Ammon's horn (tissue), 1 donor: ENCODE results near the gene DIPK1B.
A peak's percentile ranks its signal among the peaks of the same experiment; 100 is the strongest.

Experiments used
- DNase-seq: peaks from one replicate; pipeline ENCODE4 v3.0.0-alpha.2; 2016; ENCODE audit warnings: low spot score

The DIPK1B gene

DNA sequence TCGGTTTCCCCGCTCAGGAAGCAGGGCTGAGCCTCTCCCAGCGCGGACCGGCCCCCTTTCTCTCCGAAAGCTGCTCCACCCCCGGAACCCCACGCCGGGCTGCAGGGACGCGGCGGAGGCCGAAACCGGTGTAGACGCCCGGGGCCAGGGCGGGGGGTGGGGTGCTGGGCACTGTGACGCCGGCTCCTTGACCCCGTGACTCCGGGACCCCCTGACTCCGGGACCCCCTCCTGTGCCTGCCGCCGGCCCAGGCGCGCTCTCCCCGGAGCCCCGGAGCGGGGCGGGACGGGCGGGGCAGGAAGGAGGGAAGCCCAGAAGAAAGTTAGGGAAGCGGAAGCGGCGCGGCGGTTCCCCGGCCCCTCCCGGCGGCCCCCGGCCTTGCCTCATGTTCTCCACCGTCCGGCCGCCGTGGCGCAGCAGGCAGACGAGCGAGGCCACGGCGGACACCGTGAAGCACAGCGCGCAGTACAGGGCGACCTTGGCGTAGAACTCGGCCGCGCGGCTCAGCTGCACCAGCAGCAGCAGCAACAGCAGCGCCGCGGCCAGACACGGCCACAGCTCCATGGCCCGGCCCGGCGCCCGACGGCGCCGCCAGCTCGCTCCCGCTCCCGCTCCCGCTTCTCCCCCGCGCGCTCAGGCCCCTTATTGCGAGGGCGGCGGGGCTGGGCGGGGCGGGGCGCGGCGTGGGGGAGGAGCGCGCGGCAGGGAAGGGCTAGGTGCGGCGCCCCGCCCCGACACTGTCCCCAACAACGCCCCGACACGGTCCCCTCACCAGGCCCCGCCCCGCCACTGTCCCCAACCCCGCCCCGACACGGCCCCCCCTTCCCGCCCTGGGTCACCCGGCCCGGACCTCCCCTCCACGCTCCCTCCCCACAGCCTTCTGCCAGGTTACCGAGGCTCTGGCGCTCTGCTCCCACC lies 25.3 kb upstream of the DIPK1B start, which contains the start of gene AGPAT2:
Gene AGPAT2 (minus strand): TSS at position 664 of the 918 bp plus-strand sequence. CDS start 100 bp downstream, at position 564.
- peak; percentile 34 for DNase-seq

DNA sequence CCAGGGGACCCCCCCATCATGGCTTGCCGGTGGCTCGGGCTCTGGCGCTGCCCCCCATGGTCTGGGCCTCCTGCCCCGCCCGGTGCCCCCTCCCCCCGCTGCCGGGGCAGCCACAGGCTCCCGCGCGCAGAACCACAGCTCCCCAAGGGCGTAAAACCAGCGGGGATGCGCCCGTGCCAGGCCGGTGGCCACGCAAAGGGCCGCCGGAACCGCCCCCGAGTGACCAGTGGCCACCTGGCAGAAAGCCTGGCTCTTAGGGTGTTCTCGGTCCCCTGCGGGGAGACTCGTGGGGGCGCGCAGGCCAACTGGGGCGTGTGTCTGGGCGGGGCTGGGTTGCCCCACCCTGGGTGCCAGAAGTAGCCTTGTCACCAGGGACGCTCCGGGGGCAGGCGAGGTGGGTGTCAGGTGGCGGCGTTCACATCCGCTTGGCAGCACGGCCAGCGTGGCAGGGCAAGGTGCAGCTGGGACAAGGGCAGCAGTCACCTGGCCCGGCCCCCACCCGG lies 24.6 kb upstream of the DIPK1B start:
- DNase-seq, result no peak

GRCh38 chr9:136688274-136689107 lies 23.9 kb upstream of the DIPK1B start:
- no peak for DNase-seq

DNA sequence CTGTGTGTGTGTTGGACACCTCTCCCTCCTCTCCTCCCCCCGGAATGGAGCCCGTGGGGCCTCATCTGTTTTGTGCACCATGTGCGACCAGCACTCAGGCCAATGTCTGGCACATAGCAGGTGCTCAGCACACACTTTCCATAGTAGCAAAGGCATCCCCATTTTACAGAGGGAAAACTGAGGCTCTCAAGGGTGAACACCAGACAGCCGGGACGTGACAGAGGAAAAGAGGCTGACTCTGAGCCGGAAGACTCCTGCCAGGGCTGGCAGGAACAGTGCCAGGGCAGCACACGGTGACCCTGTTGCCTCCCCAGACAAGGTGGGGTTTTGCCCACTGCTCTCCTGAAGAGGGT lies 23.3 kb upstream of the DIPK1B start:
- no peak for DNase-seq

GRCh38 chr9:136690104-136690805 lies 22.1 kb upstream of the DIPK1B start:
- no peak for DNase-seq

DNA sequence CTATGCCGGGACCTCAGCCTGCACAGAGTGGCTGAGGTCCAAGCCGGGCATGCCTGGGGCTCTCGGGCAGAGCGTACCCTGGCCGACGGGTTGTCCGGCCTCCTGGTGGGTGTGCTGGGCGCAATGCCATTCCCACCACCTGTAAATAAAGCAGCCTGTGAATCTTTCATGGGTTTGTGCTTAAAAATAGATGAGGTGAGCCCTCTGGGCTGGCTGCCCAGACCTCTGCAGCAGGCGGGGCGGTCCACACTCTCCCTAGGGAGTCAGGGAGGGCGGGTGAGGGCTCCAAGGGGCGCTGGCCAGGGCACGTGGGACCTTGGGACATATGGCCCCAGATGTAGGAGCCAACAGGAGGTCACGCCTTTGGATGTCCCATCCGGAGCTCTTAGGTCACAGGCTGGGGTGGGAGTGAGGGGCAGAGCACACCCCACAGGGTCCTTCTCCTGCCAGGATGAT lies 21.5 kb upstream of the DIPK1B start:
- no peak for DNase-seq

- DNase-seq, result no peak
These were observed 20.8 kb upstream of the DIPK1B start for GRCh38 chr9:136691316-136692184.

GRCh38 chr9:136692185-136693134 lies 19.9 kb upstream of the DIPK1B start:
- DNase-seq, result no peak

DNA sequence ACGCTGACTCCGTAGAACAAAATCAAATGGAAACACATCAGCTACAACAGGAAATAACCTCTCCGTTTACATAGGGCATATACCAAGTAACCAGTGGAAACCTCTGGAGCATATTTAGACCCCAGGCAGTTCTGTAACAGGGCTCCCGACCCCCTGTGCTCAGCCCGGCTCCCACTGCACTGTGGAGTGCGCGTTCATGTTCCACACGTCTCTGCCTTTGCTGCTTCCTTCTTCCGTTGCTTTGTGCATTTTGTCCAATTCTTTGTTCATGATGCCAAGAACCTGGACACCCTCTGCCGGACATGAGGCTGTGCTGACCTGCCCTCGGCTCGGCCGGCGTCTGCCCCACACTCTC lies 19.3 kb upstream of the DIPK1B start:
- DNase-seq, result no peak

GRCh38 chr9:136693490-136694162 lies 18.7 kb upstream of the DIPK1B start:
- no peak for DNase-seq

DNA sequence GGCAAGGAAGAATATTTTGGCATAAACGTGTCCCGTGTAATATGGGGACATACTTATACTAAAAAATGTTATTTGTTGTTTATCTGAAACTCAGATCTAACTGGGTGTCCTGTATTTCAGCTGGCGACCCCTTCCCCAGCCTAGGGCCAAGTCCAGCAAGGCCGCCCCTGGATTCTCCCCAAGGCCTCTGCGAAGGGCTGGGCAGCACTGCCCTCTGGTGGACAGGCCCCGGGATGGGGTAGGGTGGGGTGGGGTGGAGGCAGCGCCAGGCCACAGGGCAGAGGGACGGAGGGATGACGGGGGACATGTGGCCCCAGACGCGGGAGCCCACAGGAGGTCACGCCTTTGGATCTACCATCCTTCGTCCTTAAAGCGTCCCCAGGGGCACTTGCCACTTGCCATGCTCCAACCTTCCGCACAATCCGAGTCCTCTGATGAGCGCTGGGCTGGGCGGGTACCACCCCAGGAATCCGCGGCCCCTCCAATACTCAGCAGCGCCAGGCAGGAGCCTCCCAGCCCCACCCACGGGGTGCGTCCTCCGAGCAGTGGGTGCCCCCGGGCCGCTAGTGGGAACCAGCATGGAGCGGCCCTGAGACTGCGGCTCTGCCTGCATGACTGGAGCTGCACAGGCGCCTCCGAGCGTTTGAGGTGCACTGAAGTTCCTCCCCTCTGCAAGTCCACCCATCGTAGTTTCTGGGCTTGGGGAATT lies 18.1 kb upstream of the DIPK1B start:
- no peak for DNase-seq

DNA sequence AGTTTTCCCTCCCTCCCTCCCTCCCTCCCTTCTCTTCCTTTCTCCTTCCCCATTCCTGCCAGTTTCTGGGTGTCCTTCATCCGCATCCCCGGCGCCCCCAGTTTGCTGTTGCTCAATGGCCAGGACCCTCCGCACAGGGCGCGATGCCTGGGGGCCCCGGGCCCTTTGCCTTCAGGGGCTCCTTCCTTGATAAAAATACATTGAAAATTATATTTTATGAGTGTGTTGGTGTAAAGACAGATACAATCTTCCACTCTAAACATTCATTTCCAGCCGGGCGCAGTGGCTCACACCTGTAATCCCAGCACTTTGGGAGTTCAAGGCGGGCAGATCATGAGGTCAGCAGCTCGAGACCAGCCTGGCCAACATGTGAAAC lies 17.5 kb upstream of the DIPK1B start:
- DNase-seq, result no peak

DNA sequence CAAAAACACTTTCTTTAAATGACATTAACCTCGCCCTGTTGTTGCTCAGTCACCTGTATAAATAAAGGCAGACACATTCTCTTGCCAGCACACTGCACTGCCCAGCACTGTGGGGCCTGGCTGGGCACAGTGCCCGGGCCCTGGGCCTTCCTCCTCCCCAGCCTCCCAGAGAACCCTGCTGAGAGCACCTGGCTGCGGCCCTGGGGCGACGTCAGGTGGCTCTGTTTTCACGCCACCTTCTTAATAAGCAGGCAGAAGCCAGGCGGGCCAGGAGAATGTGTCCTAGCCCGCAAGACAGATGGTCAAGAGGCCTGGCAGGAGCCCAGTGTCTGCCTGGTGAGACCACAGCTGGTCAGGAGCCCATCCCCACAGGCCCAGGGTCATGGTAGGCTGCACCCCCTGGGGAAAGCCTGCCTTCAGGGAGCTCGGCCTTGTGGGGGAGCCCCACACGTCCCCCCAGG lies 16.9 kb upstream of the DIPK1B start:
- DNase-seq, result no peak

DNA sequence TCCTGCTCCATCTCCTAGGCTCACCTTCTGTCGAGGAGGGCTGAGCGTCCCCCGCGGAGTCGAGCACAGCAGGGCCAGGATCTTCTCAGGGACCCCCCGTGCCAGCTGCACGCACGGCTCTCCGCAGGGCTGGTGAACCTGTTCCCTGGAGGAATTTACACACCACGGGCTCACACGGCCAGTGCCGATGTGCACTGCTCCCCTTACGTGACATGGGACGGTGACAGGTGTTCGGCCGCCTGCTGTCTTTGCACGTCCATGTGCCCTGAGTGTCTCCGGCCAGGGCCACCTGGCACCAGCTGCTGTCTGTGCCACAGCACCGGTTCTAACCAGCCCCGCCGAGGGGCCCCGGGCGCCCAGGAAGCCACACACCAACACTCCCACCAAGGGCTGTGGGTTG lies 16.4 kb upstream of the DIPK1B start:
- DNase-seq, result no peak

- DNase-seq, result no peak
These were observed 15.9 kb upstream of the DIPK1B start for GRCh38 chr9:136696502-136696901.

DNA sequence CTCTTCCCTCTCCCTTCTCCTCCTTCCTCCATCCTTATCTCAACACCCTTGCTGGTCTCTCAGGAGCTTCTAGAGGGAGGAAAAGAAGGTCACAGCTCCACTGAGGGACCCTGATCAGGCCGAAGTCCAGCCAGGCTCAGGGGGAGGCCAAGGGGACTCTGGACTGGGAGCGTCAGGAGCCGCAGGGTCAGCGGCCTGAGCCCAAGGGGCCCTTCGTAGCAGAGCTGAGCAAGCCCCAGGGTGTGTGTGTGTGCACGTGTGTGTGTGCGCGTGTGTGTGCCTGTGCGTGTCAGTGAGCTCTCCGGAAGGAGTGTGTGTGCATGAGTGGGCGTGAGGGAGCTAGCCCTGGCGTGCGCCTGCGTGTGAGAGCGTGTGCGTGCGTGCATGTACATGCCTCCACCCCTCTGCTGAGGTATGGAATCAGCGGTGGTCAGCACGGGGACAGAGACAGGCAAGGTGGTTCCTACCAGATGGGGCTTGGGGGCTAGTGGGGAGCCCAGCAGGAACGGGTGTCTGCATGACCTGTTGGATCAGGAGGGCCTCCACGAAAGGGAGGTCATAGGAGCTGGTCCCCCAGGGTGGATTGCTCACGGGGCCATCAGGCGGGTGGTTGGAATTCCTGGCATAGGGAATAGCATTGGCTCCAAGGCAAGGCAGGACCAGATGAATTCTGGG lies 15.1 kb upstream of the DIPK1B start:
- DNase-seq, result no peak

DNA sequence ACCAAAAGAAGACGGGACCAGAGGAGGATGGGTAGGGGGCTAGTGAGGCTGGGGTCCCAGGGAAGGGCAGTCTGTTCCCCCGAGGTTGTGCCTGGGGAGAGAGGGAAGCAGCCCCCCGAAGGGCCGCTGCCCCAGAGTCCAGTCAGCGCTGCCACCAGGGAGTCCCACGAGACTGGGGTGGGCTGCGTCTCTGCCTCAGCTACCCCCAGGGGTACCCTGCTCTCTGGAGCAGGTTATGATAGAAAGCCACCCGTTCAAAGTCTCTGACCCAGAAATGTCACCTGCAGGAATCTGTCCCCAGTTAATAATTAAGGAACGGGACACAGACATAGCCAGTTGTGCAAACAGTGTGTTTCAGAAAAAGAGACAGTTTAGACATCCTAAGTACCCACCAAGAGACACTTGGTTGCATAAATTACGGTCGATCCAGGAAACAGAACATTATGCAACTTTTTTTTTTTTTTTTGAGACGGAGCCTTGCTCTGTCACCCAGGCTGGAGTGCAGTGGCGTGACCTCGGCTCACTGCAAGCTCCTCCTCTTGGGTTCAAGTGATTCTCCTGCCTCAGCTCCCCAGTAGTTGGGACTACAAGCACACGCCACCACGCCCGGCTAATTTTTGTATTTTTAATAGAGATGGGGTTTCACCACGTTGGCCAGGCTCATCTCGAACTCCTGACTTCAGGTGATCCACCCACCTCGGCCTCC lies 14.4 kb upstream of the DIPK1B start:
- DNase-seq, result no peak
